Stimulated activated CD4-positive, alpha-beta T cell treated with anti-CD3 and anti-CD28 coated beads, Interleukin-12 subunit alpha, Interleukin-12 subunit beta, amount 100 ng/mL, for 24 hours (primary cell): ENCODE data around the gene RAB27B.
"Not testable (repeated sequence)": the region's sequence is repeated elsewhere in the genome, so short reads cannot be mapped to it uniquely, and the experiment has no call there.

ENCODE experiments used
- DNase-seq, 2 experiments: peaks; one replicate each; pipeline ENCODE4 v3.0.0-alpha.2; 2020; ENCODE audit warnings: low read depth in 2 of 2

Gene RAB27B

DNA sequence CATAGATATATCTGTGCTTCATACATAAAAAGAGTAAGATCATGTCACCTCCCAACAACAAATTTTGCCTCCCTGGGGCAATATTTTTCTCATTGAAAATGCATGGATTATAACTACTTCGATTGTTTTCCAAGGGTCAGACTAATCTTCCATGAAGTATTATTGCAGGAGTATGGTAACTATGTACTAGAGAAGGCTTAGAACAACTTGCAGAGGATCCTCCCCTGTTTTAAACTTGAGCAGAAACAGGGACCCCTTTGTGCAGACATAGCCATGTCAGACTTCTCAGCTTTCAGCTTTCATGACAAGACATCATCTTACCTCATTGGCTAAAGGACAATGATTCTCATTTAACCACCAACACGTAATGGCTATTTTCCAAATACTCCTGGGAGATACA is 13.2 kb upstream of the RAB27B start:
- no peak for DNase-seq

DNA sequence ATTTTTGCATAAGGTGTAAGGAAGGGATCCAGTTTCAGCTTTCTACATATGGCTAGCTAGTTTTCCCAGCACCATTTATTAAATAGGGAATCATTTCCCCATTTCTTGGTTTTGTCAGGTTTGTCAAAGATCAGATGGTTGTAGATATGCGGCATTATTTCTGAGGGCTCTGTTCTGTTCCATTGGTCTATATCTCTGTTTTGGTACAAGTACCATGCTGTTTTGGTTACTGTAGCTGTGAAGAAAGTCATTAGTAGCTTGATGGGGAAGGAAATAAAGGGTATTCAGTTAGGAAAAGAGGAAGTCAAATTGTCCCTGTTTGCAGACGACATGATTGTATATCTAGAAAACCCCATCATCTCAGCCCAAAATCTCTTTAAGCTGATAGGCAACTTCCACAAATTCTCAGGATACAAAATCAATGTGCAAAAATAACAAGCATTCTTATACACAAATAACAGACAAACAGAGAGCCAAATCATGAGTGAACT is 7.4 kb upstream of the RAB27B start:
- not testable (repeated sequence) for DNase-seq

DNA sequence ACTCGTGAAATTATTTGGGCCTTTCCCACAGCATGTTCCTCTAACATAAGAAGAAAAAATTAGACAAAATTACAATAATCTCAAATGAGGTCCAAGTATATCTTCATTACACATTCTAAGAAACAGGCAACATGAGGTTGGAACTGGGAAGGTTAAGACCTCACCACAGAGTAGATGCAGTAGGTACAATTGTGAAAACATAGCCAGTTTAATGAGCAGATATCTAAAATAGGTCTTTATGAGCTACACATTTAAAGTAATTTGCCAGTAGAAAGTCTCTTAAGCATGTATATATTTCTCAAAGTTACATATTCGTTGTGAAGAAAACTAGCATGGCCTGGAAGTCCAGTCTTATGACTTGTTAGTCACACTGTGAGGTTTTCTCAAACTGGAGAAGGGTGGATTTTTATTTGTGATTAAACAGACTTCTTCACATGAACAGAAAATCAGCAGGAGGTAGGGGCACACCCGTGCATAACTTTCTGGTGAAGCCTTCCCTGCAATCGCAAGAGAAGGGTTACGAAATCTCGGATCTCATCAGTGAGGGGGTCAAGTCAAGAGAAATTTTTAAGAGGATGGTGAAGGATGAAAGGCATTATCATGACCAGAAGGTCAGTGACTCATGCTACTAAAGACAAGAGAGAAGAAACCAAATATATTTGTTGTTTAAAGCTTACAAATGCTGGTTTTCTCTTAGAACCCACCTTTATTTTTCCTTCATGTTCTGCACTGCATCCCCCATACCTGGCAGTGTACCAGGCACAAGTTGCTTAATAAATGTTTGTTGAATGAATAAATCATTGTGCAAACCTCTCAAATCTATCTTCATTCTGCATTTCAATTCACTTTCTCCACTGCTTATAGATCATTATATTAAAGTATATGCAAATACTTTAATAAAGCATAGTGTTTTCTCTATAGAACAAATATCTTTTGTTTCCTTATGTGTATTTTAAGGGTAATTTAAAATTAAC is 5.1 kb upstream of the RAB27B start:
- DNase-seq = no peak

DNA sequence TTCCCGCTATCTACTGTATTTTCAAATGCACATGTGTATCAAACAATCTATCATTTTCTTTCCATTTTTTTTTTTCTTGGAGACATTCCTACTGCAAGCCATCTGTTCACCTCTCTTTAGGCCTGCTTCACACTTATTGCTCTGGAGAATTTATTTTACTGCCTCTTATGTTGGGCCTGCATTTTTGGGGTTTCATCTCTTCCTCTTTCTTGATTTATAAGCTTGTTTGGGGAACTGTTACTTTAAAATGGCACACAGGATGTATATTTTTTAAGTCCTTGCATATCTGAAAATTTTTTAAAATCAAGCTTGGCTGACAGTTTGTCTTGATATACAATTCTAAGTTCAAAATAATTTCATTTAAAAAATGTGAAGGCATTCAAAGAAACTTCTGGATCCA is 3.5 kb upstream of the RAB27B start:
- DNase-seq = no peak

DNA sequence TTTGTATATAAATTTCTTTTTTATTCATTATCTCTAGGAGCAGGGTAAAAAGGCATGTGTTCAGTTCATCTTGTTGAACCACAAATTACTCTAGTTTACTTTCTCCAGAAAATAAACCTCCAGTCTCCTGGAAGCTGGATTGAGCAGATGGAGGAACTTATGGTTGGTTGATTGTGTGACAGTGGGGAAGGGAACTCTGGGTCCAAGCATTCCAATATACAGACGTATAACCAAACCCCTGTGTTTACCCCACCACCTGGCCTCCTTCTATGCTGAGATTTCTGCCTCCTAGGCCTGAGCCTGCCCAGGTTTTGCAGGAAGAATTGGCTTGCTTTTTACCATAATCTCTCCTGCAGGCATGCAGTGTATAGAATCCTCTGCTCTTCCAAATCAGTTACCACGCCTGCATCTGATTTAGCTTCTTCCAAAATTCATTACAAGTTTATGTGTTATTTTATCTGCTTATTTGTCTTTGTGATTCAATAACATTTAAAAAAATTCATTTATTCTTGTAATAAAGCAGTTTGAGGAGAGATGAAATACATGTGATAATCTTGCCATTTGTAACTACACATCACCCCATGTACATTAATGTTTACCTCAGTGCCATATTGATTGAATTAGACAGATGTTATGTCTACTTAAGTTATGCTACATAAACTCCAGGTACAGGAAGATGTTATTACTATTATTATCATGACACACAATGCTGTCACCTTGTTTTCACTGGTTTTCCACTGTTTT is 2.5 kb upstream of the RAB27B start:
- DNase-seq = no peak

DNA sequence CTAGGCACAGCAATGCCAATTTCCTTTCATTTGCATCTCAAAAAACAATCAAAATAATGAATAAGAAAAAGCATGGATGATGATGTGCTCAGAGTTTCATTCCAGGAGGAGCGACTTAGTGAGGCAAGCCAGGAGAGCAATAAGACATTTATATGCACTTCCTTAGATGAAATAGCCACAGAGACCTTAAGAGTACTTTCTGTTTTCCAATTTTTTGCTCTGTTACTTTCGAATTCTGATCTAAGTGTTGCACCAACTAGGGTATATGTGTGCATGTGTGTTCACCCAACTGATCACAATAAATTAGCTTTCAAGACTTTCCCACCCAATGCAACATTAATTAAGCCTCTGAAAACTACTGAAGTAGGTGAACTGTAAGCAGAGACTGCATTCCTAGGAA is 709 bp downstream of the RAB27B start:
- no peak for DNase-seq

DNA sequence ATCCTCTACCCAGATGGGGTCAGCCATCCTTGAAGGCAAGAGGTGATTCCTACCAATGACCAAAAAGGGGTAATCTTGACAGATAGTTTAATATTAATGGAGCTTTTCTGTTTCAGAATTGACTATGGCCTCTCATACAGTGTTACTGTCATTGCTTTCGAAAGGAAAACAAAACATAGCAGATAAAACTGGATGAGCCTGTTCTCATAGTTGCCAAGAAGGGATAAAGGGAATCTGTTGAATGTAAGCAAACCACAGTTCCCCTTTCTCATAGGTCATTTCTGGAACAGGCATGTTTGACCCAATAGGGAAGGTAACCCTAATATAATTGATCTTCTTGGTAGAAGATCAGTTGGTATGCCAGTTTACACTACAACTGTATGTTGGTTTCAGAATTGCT is 1.6 kb downstream of the RAB27B start:
- no peak for DNase-seq

DNA sequence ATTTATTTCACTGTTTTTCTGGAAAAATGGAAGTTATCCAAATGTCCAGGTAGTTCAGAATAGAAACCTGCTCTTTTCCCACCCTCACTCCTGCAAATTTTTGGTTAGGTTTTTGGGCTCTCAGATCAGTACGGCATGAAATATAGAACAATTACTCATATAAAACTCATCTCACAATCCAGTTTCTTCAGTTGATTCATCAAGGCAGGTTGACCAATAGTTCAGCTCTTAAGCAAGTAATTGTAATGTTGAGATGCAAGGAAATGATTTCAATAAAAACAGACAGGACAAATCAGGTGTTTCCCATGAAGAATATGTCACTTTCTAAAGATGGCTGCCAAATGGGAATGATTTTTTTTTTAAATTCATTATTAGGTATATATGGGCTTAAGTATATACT is 2.0 kb downstream of the RAB27B start:
- no peak for DNase-seq

DNA sequence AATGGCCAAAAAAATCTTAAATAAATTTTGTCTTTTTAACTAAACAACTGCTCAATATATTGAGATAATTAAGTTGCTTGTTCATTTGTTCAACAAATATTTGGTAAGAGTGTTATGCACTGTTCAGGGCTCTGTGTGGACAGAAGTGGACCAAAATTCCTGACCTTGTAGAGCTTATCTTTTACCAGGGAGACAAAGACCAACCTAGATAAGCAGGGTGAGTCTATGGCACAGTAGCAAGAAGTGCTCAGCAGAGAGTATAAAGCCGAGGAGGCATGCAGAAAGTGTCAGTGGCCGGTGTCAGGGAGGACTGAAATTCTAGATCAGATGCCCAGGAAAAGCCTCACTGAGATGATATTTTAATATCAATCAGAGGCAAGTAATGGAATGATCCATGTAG is 2.6 kb downstream of the RAB27B start:
- DNase-seq = no peak

DNA sequence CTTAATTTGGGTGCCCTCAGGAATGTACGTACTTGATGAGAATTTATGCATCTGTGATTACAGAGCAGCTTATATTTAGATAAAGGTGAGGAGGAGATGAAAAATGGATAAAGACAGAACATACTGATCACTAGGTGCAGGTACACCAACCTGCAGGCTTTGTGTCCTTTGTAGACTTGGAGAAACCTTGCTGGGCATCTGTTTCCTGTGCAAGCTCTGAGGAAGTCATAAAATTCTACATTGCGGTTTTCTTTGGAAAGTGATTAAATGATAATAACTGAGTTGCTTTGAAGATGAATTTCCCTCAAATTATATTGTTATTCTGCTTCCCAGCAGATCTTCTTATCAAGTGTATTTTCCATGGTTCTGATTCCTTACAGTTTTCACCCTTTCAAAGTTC is 7.7 kb downstream of the RAB27B start:
- DNase-seq = no peak

DNA sequence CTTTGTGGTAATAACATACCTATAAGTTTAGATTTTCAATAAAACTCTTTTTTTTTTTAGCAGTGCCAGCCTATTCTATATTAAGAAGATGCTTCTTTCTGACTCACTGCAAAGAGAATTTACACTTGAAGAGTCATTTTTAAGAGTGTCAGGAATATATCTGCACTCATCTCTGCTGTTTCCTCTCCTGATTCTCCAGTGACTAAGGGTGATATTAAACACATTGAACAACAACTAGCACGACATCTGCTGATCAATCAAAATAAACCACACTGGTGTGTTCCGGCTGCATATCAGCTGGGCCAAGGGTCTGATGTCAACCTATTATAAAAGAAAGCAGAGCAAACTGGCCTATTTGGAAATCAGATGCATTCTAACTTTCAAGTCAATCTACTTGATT is 15.0 kb downstream of the RAB27B start:
- no peak for DNase-seq

DNA sequence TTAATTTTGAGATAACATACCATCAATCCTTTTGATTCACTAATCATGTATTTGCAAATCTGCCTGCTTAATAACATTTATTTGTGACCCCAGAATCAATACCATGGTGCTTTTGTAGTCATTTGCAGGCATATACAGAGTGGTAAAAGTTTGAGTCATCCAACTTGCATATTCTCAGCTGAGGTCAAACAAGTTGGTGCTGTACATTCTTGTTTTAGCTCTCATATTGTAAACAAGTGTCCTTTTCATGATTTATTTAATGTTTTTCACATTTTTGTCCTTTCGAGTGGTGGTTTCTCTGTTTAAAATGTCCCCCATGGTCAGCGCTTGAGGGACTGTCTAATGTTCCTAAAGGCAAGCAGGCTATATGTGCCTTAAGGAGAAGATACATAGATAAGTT is 17.5 kb downstream of the RAB27B start:
- no peak for DNase-seq

DNA sequence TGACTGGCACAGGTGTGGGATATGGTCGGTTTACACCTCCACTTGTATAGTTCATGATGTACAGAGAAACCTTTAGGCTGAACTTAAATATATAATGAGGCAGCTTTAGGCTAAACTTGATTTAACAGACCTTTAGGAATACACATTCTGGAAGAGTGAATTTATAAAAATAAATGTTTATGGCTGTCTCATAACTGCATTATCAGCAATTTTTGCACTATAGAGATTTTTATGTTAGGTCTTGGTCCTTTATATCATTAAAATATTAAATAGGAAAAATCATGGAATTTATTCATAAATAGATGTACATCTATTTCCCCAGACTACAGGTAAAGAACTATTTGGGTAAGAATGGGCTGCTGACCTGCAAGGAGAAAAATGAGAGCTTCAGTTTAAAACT is 19.8 kb downstream of the RAB27B start:
- DNase-seq = no peak

DNA sequence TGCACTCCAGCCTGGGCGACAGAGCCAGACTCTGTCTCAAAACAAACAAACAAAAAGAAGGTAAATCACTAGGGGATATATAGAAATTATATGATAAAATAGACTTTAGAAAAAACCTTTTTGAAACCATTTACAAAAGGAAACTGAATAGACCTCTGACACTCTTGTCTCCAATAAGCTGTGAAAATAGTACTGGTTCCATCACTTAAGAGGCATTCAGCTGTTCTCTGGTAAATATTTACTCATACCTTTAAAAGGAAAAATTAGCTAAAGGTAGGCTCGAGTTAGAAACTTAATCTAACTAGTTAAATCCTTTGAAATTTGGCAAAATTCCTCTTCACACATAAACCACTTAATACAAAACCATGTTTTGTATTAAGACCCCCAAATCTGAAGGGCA is 21.4 kb downstream of the RAB27B start:
- DNase-seq = no peak

DNA sequence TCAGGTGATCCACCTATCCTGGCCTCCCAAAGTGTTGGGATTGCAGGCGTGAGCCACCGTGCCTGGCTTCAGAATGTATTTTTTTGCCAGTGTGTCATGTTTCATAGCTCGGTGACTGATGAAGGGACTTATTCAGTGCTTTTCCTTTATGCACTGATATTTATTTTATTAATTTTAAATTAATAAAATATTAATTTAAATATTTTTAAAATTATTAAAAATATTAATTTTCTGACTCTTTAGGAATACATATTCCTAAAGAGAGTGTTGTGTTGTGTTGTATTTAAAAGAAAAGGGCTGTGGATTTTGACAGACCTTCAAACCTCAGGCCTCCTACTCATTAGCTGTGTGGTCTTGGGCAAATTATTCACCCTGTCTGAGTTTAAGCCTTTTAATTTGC is 22.3 kb downstream of the RAB27B start:
- no peak for DNase-seq

DNA sequence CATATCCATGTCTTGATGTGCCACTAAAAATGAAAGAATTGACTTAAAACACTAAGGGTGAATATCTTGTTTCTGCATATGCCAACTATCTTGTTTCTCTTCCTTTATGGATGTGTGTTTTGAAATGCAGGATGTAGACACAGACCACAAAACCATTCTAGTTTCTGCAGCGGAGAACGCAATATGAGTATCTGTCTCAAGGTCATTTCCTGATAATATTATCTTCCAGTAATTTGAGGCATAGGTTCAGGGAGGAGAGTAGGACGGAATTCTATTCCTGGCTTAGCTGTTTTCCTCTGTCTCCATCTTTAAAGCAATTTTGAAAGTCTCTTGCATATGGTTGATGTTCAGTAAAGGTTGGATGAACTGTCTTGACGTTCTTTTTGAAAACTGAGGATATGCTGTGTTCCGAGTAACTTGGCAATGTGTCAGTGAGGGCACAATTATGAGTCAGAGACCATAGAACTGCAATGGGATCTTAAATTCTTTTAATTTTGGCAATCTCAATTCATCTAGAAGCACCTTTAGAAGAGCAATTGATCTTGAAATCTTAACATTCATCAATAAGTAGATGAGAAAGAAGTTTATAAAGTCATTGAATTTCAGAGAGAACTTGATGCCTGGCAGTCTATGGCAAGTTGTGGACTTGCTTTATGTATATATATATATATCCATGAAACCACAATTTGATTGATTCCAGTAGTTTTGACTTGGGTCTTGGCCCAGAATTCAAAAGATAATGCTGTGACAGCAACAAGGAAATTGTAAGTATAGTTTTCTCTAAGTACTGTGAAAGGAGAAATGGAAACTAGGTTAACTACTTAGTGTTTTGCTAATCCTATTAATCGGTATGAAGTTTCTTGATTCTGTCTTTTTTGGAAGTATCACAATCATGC is 24.8 kb downstream of the RAB27B start:
- no peak for DNase-seq

DNA sequence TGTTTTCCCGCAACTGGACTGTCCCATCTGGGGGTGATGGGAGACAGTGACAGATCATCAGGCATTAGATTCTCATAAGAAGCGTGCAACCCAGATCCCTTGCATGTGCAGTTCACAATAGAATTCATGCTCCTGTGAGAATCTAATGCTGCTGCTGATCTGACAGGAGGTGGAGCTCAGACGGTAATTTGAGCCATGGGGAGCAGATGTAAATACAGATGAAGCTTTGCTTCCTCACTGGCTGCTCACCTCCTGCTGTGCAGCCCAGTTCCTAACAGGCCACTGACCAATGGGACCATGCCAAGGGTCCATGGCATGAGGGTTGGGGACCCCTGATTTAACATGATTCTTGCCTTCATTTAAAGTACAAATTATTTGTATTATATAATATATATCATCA is 26.8 kb downstream of the RAB27B start:
- DNase-seq = not testable (repeated sequence)

DNA sequence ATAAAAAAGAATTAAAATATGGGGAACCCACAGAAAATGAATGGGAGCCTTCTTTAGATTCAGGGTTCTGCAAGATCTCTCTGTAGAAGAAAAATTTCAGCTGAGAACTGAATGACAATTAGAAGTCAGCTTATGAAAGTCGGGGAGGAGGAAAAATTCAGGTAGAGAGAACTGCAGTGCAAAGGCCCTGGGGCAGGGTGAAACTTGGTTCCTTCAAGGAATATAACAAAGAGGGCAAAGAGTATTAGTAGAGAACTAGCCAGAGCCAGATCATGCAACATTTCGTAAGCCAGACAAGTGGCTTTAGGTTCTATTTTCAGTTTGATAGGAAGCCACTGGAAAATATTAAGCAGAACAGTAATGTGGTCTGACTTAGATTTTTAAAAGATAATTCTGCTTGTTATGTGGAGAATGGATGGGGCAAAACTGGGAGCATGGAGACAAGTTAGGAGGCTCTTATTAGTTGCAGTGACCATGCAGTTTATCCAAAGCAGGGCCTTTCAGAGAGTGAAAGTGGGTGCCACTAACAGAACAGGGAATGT is 27.9 kb downstream of the RAB27B start:
- no peak for DNase-seq

DNA sequence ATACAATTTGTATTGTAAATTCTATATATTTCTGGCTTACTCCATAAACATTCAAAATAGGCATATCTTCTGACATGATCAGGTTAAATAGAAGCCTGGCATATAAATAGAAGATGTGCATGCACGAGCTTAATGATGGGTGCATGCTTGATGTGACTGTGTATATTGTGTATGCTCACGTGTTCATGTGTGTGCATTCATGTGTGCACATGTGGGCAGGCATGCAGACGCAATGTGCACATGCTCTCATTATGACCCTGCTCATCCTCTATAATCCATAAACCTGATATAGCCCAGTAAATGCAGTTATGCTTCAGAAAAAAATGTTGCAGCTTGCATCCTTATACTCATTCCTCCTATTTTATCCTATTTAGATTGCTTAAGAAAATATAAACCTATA is 29.2 kb downstream of the RAB27B start:
- no peak for DNase-seq

DNA sequence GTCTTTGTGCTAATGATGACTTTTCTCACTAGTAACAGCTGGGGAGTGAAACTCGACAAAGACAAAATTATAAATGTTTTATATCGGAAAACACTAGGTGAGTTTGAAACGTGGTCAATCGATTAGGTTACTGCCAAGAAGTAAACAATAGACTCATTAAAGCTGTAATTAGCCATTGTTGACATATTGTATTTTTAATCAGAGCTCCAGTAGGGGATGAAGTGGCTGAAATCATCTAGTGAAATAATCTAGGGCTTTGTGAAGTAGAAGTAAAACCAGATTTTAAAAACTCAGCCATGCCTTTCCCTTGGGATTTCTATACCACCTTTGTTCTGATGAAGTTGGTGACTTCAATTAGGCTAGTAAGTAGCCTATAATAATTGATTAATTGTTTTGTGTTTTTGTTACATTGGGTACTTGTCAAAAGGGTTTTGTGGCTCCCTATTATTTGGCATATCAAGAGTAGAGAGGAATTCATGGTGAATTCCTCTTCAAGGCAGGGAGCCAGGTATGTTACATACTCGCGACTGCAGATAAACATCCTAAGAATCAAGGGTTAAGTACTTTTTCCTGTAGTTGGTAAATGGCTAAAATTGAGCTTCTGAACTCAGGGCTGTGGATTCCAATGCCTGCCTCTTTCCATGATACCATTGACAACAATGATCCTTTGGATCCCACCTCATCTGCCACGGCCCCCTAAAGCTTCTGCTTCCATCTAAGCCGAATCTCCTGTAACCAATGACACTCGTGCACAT is 31.6 kb downstream of the RAB27B start:
- DNase-seq = no peak

DNA sequence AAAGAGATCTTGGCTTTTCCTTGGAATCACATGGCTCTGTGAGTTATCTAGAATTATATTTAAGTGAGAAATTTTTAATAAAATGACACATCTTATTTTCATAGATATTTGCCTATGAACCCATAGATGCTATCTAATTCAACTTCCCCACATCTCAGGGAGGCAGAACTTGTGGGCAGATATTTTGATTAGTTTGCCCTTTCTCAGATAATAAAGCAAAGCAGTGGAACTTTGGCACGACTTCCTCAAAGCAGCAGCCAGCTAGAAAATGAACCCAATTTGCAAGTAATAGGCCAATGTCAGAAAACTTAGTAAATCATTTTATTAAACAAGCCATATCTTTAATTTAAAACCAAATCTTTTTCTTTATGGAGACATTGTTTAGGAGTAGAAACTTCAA is 32.7 kb downstream of the RAB27B start:
- DNase-seq = no peak
